GM12878 (cell line): ENCODE data around the gene SORBS1.

Experiments used
- STAT1 ChIP-seq: fragments of 450-650 bp; conservative IDR thresholded peaks from 2 replicates; pipeline ENCODE4 v1.6.1; 2014; ENCODE audit warnings: antibody characterized with exemption, mild to moderate bottlenecking
- ZNF217 ChIP-seq: fragments of 450-650 bp; IDR thresholded peaks from 2 replicates; pipeline ENCODE4 v1.6.1; 2017; ENCODE audit warnings: antibody characterized with exemption, mild to moderate bottlenecking
- TF ChIP-seq, protein P1 (sequence below): IDR thresholded peaks from 2 replicates; pipeline ENCODE4 v1.6.1; 2012; ENCODE audit warnings: low read length, inconsistent platforms
- TF ChIP-seq, protein P2 (sequence below): IDR thresholded peaks from 2 replicates; pipeline ENCODE4 v1.6.1; 2012; ENCODE audit warnings: mild to moderate bottlenecking, low read depth, low read length

DNA sequence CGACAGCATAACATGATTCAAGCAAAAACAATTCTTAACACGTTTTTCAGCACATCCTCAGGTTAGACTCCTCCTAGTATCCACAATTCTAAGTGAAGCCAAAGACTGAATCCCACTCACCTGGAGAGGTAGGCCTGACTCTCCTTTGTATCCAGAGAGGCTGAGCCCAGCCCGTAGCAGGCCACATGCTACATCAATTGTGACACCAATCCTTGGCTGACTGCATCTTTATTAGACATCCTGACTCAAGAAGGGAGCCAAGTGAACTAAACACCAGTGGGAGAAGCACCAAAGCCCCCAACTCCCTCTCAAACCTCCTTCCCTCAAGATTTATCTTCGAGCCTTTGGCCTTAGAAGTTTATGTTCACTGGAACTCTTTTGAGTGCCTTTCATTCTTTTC, 144.9 kb downstream of the SORBS1 start:
- TF ChIP-seq ZNF217 = no peak
- no peak for TF ChIP-seq STAT1
- TF ChIP-seq, protein P1, sequence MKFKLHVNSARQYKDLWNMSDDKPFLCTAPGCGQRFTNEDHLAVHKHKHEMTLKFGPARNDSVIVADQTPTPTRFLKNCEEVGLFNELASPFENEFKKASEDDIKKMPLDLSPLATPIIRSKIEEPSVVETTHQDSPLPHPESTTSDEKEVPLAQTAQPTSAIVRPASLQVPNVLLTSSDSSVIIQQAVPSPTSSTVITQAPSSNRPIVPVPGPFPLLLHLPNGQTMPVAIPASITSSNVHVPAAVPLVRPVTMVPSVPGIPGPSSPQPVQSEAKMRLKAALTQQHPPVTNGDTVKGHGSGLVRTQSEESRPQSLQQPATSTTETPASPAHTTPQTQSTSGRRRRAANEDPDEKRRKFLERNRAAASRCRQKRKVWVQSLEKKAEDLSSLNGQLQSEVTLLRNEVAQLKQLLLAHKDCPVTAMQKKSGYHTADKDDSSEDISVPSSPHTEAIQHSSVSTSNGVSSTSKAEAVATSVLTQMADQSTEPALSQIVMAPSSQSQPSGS = no peak
- TF ChIP-seq, protein P2, sequence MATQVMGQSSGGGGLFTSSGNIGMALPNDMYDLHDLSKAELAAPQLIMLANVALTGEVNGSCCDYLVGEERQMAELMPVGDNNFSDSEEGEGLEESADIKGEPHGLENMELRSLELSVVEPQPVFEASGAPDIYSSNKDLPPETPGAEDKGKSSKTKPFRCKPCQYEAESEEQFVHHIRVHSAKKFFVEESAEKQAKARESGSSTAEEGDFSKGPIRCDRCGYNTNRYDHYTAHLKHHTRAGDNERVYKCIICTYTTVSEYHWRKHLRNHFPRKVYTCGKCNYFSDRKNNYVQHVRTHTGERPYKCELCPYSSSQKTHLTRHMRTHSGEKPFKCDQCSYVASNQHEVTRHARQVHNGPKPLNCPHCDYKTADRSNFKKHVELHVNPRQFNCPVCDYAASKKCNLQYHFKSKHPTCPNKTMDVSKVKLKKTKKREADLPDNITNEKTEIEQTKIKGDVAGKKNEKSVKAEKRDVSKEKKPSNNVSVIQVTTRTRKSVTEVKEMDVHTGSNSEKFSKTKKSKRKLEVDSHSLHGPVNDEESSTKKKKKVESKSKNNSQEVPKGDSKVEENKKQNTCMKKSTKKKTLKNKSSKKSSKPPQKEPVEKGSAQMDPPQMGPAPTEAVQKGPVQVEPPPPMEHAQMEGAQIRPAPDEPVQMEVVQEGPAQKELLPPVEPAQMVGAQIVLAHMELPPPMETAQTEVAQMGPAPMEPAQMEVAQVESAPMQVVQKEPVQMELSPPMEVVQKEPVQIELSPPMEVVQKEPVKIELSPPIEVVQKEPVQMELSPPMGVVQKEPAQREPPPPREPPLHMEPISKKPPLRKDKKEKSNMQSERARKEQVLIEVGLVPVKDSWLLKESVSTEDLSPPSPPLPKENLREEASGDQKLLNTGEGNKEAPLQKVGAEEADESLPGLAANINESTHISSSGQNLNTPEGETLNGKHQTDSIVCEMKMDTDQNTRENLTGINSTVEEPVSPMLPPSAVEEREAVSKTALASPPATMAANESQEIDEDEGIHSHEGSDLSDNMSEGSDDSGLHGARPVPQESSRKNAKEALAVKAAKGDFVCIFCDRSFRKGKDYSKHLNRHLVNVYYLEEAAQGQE = no peak
